ENCODE data around the gene MDM2.

Gene MDM2

GRCh38 chr12:68883151-68883550 lies 75.2 kb downstream of the MDM2 start:
- no peak for DNase-seq

DNA sequence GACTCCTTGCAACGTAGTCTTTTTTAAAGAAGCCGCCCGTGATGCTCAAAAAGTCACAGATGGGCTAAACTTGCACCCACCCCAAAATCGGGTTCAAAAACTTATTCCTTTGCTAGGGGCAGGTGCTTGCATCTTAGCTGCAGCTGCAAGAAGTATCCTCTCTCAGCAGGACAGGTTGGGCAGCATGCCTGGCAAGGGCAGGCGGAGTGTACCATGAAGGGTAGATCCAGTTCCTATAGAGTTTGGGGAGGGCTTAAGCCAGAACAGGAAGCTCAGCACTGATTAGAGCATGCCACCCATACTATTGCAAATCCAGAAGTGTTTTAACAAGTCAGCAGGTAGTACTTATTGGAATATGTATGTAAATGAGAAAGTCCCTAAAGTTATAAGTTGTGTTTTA lies 76.3 kb downstream of the MDM2 start:
- DNase-seq, result no peak

DNA sequence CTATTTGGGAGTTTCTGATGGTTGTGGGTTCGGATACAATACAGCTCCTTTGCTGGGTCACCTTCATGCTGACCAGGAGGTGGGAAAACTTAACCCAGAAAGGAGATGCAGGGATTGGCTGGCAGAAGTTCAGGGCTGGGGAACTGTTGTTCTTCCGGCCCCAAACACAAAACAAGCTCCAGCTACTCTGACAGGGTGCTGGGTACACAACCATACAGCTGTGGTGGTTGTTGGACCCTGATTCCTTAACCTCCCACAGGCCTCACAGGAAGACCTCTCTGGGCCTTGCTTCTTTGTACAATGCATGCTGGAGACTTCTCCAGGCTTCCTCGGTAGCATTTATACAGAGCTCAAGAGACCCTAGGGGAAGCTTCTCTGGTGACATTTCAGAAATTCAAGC lies 77.4 kb downstream of the MDM2 start:
- DNase-seq, result no peak

- DNase-seq, result no peak
Observed at GRCh38 chr12:68886636-68887572, 78.9 kb downstream of the MDM2 start.

DNA sequence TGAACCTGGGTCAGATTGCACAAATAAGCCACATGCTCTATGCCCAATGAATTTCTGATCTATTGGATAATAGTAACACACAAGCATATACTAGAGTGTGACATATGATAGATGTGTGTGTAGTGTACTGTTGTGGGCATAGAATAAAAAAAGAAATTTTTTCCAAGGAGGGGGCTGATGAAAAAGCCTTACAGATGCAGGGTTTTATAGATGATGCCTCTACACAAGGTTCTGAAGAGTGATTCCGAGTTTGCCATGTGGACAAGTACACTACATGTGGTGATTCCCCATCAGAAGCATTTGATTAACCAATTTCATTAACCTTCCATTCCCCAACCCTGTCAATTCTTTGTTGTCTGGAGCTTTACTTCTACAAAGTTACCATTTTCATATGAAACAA lies 79.7 kb downstream of the MDM2 start:
- DNase-seq, result no peak

- DNase-seq, result no peak
Observed at GRCh38 chr12:68888243-68888642, 80.3 kb downstream of the MDM2 start.

DNA sequence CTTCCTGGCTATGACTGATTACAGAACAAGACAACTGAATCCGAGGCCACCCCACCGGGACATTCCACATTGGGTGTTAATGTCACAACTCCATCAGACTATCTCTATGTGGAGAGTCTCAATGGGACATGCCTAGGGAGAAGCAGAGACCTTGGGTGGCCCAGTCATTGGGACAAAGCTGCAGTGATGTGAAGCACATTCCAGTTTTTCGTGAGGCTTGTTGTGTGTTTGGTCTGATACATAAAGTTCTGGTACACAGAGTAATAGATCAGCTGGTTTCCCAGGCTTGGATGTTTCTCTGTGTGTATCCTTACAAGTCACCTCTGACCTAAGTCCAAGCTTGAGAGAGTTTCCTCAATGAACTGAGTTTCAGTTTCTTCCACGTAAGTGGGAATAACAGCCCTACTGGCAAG lies 82.7 kb downstream of the MDM2 start:
- DNase-seq, result no peak

DNA sequence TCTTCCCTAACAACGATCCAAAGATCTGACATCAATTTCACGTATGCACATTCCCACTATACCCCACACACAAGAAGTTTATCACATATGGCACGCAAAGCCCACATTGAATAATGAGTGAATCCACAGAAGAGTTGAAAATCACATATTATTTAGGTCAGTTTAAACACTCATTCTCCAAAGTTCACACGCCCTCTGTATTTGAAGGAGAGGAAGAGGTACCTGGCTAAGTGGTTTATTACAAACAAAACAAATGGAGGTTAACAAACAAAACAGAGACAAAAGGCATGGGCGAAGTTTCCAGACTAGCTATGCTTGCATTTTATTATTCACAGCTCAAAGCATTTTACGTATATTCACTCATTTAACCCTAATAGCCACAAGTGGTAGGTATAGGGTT lies 83.2 kb downstream of the MDM2 start:
- DNase-seq, result no peak

- DNase-seq, result no peak
Observed at GRCh38 chr12:68893201-68893600, 85.2 kb downstream of the MDM2 start.

GRCh38 chr12:68893741-68894140 lies 85.8 kb downstream of the MDM2 start:
- DNase-seq, result no peak

DNA sequence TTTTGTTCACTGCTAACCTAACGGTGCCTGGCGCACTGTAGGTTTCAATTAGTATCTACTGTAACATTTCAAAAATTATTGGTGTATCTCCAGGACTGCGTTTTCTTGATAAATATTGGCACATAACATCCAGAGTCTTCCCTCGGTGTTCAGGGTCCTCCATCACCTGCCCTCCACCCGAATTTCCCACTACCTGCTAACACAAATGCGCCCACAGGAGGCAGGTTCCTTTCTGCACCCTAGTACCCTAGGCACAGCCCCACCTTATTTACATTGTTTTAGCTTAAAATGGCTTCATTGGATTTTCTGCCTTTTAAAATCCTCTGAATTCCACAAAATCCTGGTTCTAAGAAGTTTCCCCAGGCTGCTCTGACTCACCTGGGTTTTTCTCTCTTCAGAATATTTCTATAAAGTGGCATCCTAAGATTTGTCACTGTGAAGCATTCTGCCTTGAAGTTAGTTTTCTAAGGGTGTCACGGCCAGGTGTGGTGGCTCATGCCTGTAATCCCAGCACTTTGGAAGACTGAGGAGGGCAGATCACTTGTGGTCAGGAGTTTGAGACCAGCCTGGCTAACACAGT lies 86.4 kb downstream of the MDM2 start:
- no peak for DNase-seq

- DNase-seq, result no peak
Observed at GRCh38 chr12:68896881-68897540, 89.0 kb downstream of the MDM2 start.

DNA sequence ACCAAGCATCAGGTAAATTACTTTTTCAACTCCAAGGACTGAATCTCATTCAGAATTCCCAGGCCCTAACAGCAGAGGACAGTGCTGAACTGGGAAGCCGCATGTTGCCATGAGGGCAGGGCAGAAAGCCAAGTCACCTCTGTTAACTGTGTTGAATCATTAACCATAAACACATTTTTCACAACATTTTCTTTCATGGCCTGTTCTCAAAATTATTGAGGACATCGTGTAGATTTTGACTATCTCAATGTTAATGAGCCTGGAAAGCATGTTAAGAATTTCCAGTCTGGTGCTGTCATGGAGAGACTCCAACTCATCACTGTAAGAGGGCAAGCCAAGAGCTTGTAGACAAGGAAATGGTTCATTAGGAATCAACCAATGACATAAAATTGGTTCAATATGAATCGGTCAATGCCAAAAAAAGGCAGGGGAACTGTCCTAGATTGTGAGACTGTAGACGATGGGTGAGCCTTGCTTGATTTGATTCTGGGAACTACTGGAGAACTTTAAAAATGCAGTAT lies 91.3 kb downstream of the MDM2 start:
- DNase-seq, result no peak

GRCh38 chr12:68900241-68900640 lies 92.3 kb downstream of the MDM2 start:
- no peak for DNase-seq
